Peyer's patch (tissue), 4 donors: ENCODE measurements around the gene SCRG1.

Source experiments
- POLR2A ChIP-seq, 2 donors: fragments of 450-650 bp; IDR thresholded peaks; one replicate each; pipeline ENCODE4 v1.5.1; 2017; ENCODE audit warnings: antibody characterized with exemption in 2 of 2, mild to moderate bottlenecking in 2 of 2, moderate library complexity in 2 of 2
- TF ChIP-seq, protein P1 (sequence below), 6 experiments: fragments of 450-650 bp in 4 of 6; fragments of 200-600 bp in 2 of 6; sonication (generic) in 1 of 6; IDR thresholded peaks; one replicate each; pipeline ENCODE4 v1.5.1; 2017 to 2019; ENCODE audit warnings: antibody characterized with exemption in 6 of 6, mild to moderate bottlenecking in 3 of 6, moderate library complexity in 1 of 6

DNA sequence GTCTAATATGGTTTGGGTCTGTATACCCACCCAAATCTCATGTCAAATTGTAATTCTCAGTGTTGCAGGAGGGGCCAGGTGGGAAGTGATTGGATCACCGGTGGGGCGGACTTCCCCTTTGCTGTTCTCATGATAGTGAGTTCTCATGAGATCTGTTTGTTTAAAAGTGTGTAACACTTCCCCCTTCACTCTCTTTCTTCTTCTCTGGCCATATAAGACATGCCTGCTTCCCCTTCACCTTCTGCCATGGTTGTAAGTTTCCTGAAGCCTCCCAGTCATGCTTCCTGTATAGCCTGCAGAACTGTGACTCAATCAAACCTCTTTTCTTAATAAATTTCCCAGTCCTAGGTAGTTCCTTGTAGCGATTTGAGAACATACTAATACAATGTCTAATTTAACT, 19.7 kb upstream of the SCRG1 start:
- no peak for TF ChIP-seq POLR2A (IDR thresholded peaks at IDR 0.05)
- TF ChIP-seq, protein P1, sequence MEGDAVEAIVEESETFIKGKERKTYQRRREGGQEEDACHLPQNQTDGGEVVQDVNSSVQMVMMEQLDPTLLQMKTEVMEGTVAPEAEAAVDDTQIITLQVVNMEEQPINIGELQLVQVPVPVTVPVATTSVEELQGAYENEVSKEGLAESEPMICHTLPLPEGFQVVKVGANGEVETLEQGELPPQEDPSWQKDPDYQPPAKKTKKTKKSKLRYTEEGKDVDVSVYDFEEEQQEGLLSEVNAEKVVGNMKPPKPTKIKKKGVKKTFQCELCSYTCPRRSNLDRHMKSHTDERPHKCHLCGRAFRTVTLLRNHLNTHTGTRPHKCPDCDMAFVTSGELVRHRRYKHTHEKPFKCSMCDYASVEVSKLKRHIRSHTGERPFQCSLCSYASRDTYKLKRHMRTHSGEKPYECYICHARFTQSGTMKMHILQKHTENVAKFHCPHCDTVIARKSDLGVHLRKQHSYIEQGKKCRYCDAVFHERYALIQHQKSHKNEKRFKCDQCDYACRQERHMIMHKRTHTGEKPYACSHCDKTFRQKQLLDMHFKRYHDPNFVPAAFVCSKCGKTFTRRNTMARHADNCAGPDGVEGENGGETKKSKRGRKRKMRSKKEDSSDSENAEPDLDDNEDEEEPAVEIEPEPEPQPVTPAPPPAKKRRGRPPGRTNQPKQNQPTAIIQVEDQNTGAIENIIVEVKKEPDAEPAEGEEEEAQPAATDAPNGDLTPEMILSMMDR (IDR thresholded peaks at IDR 0.05) = no peak
